Activated T-cell treated with anti-CD3 and anti-CD28 coated beads, Interleukin-2, amount 50 U/mL, for 4 hours (primary cell): ENCODE data around the gene NLGN4X. TPM values are rescaled to one million over a fixed set of nuclear protein-coding genes. Genes with fewer than 3 reads are reported as not detected.

Experiments used
- ATAC-seq, 2 donors: fragments of 200-7000 bp; cut with Tn5 transposase; one replicate each; pipeline ENCODE4 v1.10.0; 2021
- DNase-seq: peaks from one replicate; pipeline ENCODE4 v3.0.0-alpha.2; 2020
- H3K27me3 Mint-ChIP-seq: one replicate; pipeline ENCODE4 v1.8.0; 2021; ENCODE audit warnings: low read depth, mixed read lengths
- H3K36me3 Mint-ChIP-seq: one replicate; pipeline ENCODE4 v1.8.0; 2022; ENCODE audit warnings: mixed read lengths; ENCODE audit not compliant: insufficient read depth
- H3K4me1 Mint-ChIP-seq: one replicate; pipeline ENCODE4 v1.8.0; 2021; ENCODE audit warnings: low read depth, mixed read lengths
- H3K4me3 Mint-ChIP-seq: one replicate; pipeline ENCODE4 v1.8.0; 2021; ENCODE audit warnings: mild to moderate bottlenecking, moderate library complexity, mixed read lengths
- H3K9me3 Mint-ChIP-seq: one replicate; pipeline ENCODE4 v1.8.0; 2021; ENCODE audit warnings: mixed read lengths
- total RNA-seq, 3 donors: library from RNA; stranded (reverse); gene quantifications; one replicate each; pipeline ENCODE4 v1.2.1, GENCODE V29; 2021

NLGN4X gene
- total RNA-seq, 3 donors from 2014 or later: 0.08 to 0.15 TPM; not detected in 1

DNA sequence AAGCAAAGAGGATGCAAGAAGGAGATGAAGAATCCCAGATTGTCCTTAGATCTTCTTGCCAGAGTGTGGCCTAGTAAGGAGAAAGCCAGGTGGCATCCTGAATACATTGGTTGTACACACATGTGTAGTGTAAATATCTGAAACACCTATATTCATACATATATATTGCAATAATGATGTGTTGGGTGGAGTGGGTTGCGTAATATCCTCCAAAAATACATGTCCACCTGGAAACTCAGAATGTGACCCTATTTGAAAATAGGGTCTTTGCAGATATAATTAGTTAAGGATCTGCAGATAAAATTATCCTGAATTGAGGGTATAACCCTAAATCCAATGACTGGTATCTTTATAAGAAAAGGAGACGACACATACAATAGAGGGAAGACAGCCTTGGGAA, 216.3 kb downstream of the NLGN4X start:
- ATAC-seq: no peak
- H3K9me3 Mint-ChIP-seq: no peaks in the 10 kb centered on the region

DNA sequence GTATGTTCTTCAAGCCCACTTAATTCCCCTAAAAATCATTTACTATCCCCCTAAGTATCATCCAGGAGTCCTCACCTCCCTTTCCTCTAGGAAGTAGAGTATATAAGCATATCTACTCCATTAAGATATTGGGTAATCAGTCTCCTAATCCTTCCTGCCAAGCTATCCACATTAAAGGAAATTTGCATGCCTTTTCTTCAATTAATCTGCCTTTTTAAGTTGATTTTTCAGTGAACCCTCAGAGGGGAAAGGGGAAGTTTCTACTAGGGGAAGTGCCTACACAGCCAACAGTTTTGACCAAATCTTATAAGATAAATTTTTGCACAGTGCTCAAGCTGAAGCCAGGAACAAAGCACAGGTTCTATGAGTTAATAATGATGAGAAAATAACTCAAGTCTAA, 222.8 kb downstream of the NLGN4X start:
- no peak overlapping the region for H3K4me3 Mint-ChIP-seq
- DNase-seq: no peak
- no peak for ATAC-seq
- H3K27me3 Mint-ChIP-seq: no peaks in the 10 kb centered on the region
- no peaks in the 10 kb centered on the region for H3K9me3 Mint-ChIP-seq
- no peaks in the 10 kb centered on the region for H3K36me3 Mint-ChIP-seq
- H3K4me1 Mint-ChIP-seq: no peaks in the 10 kb centered on the region

More for the DNA sequence above, 216.3 kb downstream of the NLGN4X start:
- H3K4me1 Mint-ChIP-seq: no peaks in the 10 kb centered on the region
- DNase-seq: no peak
- H3K4me3 Mint-ChIP-seq: no peak overlapping the region
- no peaks in the 10 kb centered on the region for H3K27me3 Mint-ChIP-seq
- no peaks in the 10 kb centered on the region for H3K36me3 Mint-ChIP-seq

DNA sequence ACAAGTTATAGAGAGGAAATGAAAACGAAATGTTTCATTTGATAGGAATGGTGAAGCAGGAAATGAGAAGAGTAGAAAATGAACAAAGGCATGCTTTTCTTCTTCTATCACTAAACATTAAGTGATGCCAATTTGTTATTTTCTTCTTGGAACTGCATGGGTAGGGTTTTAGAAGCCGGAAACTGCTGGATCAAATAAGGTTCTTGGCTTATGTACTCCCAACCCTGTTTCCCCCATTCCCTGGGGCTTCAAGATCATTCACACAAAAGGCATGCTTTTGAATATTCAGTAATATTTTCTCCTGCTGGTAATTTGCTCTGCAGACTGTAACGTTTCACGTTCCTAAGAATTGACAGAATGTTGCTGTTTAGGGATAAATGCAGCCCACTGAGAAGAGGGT, 224.1 kb downstream of the NLGN4X start:
- no peaks in the 10 kb centered on the region for H3K9me3 Mint-ChIP-seq

DNA sequence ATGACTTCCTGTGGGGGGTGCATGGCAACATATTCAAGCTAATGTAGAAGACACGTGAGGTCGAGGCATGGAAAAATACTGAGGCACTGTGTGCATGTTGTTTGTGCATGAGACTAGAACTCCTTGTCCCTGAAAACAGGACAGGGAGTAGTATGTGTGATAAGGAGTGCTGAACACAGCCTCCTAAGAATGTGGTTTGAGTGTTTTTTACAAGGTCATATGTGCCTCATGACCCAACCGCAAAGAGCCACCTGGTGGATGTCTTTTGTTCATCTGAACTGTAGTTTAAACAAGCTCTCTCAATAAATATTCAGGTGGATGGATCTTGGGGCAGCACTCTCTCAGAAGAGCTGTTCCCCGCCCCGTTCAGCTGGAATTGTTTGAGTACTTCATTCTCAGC, 226.6 kb downstream of the NLGN4X start:
- Mint-ChIP-seq H3K4me1 (no peaks in the 10 kb centered on the region), H3K36me3 (no peaks in the 10 kb centered on the region), H3K9me3 (no peaks in the 10 kb centered on the region), H3K4me3 (no peak overlapping the region), H3K27me3 (no peaks in the 10 kb centered on the region)
- DNase-seq: no peak
- no peak for ATAC-seq

More for the DNA sequence above, 224.1 kb downstream of the NLGN4X start:
- no peaks in the 10 kb centered on the region for H3K27me3 Mint-ChIP-seq
- ATAC-seq (no peak), DNase-seq (no peak)
- H3K4me3 Mint-ChIP-seq: no peak overlapping the region
- H3K36me3 Mint-ChIP-seq: no peaks in the 10 kb centered on the region
- no peaks in the 10 kb centered on the region for H3K4me1 Mint-ChIP-seq

DNA sequence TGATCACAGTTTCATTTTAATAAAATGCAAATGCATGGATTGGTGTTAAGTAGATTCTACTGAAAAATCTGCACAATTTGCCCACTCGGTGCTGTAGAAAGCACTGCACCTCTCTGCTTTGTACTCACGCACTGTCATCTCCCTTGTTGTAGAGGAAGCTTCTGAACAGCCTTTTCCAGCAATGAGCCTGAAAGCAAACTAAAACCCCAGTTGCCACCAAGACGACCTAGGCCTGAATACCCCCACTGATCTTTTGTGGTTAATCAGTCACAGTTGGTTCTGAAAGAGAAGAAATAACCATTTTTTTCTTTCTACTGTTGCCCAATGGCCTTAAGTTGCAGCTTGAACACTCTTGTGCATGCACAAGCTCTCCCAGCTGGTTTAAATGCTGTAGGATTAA, 229.8 kb downstream of the NLGN4X start:
- ATAC-seq (no peak), DNase-seq (no peak)
- Mint-ChIP-seq H3K4me1 (no peaks in the 10 kb centered on the region), H3K27me3 (no peaks in the 10 kb centered on the region), H3K9me3 (no peaks in the 10 kb centered on the region), H3K4me3 (no peak overlapping the region), H3K36me3 (no peaks in the 10 kb centered on the region)

DNA sequence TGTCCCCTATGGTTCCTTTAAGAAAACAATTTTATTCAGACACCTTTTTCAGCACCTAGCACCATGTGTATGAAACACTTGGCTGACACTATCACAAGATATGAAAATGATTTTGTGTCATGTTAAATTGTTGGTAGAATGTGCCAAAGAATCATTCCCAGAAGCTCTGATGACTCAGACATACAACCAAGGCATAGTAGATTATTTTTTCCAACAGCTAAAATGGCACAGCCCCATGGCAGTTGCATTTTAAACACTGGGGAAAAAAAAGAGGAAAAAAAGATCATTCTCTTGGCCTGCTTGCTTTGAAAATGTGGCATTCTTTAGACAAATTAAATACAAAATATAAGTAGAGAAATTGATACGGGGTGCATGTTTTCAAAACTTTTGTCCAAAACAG, 230.2 kb downstream of the NLGN4X start:
- Mint-ChIP-seq H3K4me1 (no peaks in the 10 kb centered on the region), H3K27me3 (no peaks in the 10 kb centered on the region), H3K36me3 (no peaks in the 10 kb centered on the region), H3K9me3 (no peaks in the 10 kb centered on the region), H3K4me3 (no peak overlapping the region)
- ATAC-seq (no peak), DNase-seq (no peak)

DNA sequence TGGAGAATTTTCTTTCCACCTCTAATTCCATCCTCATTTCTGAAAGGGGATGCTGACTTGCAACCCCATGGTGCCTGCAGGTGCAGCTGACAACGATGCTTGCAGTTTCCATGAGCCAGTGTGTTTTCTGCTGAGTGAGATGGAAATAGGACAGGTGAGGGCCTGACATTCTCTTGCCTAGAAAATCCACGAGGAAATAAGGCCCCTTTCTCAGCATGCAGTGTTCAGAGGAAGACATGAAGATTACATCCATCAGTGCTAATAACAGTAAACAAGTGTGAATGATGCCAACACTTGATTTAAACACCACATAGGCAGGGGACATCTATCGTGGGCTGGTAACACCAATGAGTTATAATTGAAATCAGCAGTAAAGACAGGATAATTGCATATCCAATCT, 237.3 kb downstream of the NLGN4X start:
- no peak for ATAC-seq
- no peak overlapping the region for H3K4me3 Mint-ChIP-seq
- H3K4me1 Mint-ChIP-seq: no peaks in the 10 kb centered on the region
- no peaks in the 10 kb centered on the region for H3K27me3 Mint-ChIP-seq
- H3K9me3 Mint-ChIP-seq: no peaks in the 10 kb centered on the region
- no peak for DNase-seq
- H3K36me3 Mint-ChIP-seq: no peaks in the 10 kb centered on the region

DNA sequence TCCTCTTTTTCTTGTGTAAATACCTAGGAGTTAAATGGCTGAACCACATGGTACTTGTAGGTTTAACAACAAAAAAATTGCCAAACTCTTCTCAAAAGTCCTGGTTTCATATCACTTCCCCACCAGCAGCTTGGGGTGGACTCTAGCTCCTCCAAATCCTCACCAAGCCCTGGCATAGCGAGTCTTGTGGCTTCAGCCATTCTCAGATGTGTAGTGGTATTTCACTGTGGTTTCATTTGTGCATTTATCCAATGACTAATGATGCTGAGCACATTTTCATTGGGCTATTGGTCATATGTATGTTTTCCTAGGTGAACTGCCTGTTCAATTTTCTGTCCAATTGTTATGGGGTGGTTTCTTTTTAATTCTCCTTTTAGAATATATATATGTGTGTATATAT, 249.3 kb downstream of the NLGN4X start:
- no peaks in the 10 kb centered on the region for H3K36me3 Mint-ChIP-seq
- peaks cover 4% of the 10 kb centered on the region for H3K9me3 Mint-ChIP-seq
- peaks cover 2% of the 10 kb centered on the region for H3K27me3 Mint-ChIP-seq
- no peak for DNase-seq
- ATAC-seq: no peak
- no peaks in the 10 kb centered on the region for H3K4me1 Mint-ChIP-seq
- H3K4me3 Mint-ChIP-seq: no peak overlapping the region

DNA sequence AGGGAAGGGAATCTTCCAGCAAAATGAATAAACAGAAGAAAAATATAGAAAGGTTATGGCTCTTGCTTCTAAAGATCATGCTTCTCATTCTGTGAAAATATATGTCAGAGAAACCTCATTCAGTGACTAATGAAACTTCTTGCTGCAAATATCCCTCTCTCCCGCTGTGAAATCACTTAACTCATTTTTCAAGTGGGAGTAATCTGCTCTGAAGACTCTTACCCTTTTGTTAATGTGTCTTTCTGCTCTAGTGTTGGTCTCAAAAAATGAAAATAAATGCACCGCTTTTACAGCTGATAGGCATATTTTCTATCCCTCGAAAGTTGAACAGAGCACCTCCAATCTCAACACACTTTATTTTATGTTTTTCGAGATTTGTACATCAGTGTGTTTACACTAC, 252.3 kb downstream of the NLGN4X start:
- H3K36me3 Mint-ChIP-seq: no peaks in the 10 kb centered on the region
- no peaks in the 10 kb centered on the region for H3K9me3 Mint-ChIP-seq
- no peaks in the 10 kb centered on the region for H3K4me1 Mint-ChIP-seq
- H3K27me3 Mint-ChIP-seq: no peaks in the 10 kb centered on the region
- H3K4me3 Mint-ChIP-seq: no peak overlapping the region
- no peak for ATAC-seq
- DNase-seq: no peak

DNA sequence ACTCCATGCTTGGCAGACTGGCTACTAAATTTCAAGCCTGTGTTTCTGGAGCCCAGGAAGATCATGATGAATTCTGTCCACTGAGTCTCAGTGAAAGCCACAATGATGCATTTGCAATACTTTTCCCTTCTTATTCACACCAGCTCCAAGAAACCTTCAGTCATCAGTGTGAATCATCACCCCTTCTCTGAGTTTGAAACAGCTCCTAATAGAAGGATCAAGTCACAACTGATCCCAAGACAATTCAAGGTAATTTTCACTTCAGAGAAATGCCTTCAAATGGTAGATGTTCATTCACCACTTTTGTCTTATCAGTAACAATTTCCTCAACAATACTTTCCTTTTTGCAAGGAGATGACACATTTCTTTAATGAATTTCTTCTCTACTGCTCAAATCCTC, 257.4 kb downstream of the NLGN4X start:
- no peak for ATAC-seq
- H3K36me3 Mint-ChIP-seq: no peaks in the 10 kb centered on the region
- H3K9me3 Mint-ChIP-seq: no peaks in the 10 kb centered on the region
- H3K27me3 Mint-ChIP-seq: no peaks in the 10 kb centered on the region
- no peaks in the 10 kb centered on the region for H3K4me1 Mint-ChIP-seq
- H3K4me3 Mint-ChIP-seq: no peak overlapping the region
- no peak for DNase-seq

DNA sequence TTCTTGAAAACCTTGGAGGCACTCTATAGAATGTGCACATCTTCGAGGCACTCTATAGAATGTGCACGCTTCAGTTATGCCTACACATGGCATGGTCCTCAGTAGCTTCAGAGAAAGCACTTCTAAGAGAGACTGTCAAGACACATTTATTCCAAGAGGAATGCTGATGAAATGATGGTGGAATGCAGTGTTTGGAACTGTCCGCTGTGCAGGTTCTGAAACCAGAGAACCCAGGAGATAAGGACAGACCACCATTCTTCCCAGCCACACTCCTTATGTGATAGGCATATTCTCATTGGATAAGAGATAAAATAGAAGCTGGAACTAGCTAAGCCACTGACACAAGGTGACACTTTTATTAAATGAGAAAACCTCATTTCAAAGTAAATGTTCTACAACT, 263.3 kb downstream of the NLGN4X start:
- H3K36me3 Mint-ChIP-seq: no peaks in the 10 kb centered on the region
- no peak for DNase-seq

DNA sequence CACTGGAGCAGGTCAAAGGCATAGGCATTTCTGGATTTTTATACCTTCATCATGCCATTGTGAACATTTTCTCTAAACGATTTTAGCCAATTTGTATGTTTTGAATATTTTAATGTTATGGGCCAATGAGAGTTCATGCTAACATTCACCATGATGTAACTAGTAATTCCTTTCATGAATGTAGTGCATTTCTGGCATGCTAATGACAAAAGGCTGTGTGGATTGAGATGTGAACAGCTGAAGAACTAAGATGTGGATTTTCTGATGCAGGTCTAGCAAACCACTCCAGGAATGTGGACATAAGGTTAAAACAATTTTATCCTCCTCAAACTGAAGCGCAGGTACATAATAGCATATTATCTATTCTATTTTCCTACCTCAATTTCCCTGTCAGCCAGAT, 269.4 kb downstream of the NLGN4X start:
- Mint-ChIP-seq H3K27me3 (no peaks in the 10 kb centered on the region), H3K36me3 (no peaks in the 10 kb centered on the region), H3K4me3 (no peak overlapping the region), H3K4me1 (no peaks in the 10 kb centered on the region), H3K9me3 (no peaks in the 10 kb centered on the region)
- DNase-seq (no peak), ATAC-seq (no peak)

More for the DNA sequence above, 263.3 kb downstream of the NLGN4X start:
- Mint-ChIP-seq H3K4me1 (no peaks in the 10 kb centered on the region), H3K27me3 (no peaks in the 10 kb centered on the region), H3K4me3 (no peak overlapping the region), H3K9me3 (no peaks in the 10 kb centered on the region)
- no peak for ATAC-seq

DNA sequence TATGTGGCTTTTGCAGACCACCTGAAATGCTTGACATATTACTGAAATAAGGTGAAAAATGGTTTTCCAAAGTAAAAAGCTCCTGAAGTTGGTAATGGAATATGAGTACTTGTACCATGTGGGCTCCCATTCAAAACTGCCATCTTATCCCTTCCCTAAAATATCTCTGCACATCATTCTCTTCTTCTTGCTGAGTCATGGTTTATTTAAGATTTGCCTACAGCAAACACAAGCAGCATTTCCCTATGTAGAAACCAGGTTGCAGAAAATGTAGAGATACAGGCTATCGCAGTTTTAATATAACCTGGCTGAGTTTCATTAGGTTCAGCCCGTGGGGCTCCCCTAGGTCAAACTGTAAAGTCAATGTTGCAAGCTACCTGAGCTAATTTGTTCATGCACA, 270.1 kb downstream of the NLGN4X start:
- Mint-ChIP-seq H3K9me3 (no peaks in the 10 kb centered on the region), H3K4me1 (no peaks in the 10 kb centered on the region), H3K4me3 (no peak overlapping the region), H3K27me3 (no peaks in the 10 kb centered on the region), H3K36me3 (no peaks in the 10 kb centered on the region)
- ATAC-seq (no peak), DNase-seq (no peak)

DNA sequence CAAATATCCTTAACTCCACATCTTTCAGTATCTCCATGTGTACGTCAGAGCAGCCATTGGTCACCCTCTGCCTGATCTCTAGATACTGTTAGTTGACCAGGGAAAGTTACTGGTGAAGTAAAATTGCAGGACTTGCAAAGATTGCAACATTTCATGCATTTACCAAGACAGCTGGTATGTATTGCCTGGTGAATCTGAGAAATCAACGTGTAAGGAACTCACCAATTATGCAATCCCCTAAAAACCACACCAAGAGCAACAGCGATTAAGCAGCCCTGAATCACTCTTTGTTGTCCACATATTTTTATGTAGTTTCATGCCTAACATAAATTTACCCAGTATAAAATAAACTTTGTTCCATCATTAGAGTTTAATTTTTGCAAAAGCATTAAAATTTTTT, 271.2 kb downstream of the NLGN4X start:
- Mint-ChIP-seq H3K27me3 (no peaks in the 10 kb centered on the region), H3K4me1 (no peaks in the 10 kb centered on the region), H3K36me3 (no peaks in the 10 kb centered on the region), H3K9me3 (no peaks in the 10 kb centered on the region), H3K4me3 (no peak overlapping the region)
- ATAC-seq (no peak), DNase-seq (no peak)

DNA sequence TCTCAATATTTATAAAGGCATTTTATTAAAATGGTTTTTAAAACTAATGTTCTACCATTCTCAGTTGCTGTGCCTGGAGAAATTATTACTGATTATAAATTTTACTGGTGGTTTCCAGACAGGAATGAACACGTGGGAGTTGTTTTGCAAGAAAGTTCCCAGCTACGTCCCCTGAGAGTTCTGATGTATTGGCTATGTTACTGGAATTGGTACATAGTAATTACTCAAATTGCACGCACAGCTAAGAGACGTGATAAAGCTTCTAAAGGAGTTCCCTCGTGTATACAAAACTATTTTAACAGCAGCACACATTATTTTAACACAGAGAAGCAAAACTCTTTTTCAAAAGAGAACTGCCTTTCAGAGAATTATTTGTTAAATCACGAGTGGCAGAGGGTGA, 292.2 kb downstream of the NLGN4X start:
- no peaks in the 10 kb centered on the region for H3K9me3 Mint-ChIP-seq
- no peaks in the 10 kb centered on the region for H3K27me3 Mint-ChIP-seq
- no peaks in the 10 kb centered on the region for H3K4me1 Mint-ChIP-seq
- ATAC-seq (no peak), DNase-seq (no peak)
- no peak overlapping the region for H3K4me3 Mint-ChIP-seq
- no peaks in the 10 kb centered on the region for H3K36me3 Mint-ChIP-seq

DNA sequence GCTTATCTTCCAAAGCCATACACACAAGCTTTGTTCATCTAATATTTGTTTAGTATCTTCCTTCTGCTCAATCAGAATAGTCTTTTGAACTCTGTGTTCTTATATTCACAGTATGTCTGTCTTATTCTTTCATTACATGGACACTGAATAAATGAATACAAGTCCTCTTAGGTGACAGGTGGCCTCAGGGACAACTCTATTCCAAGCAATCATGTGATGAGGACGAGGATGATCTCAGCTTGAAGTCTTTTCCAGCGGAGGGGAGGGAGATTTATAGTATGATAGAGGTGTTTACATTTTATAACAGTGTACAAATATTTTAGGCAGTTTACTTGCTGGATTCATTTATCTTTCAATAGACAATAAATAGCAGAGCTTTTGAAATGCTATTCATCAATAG, 300.4 kb downstream of the NLGN4X start:
- ATAC-seq: no peak
- DNase-seq: no peak
- Mint-ChIP-seq H3K36me3 (no peaks in the 10 kb centered on the region), H3K9me3 (peaks cover 3% of the 10 kb centered on the region), H3K4me3 (no peak overlapping the region), H3K27me3 (no peaks in the 10 kb centered on the region), H3K4me1 (no peaks in the 10 kb centered on the region)
